Endothelial cell of umbilical vein (primary cell): ENCODE data around the gene ZSCAN12.

ENCODE experiments used
- EZH2 ChIP-seq: IDR thresholded peaks from 2 replicates; pipeline ENCODE4 v1.6.1; 2012; ENCODE audit warnings: borderline replicate concordance, low read depth, mild to moderate bottlenecking, moderate library complexity, low read length, inconsistent platforms; ENCODE audit not compliant: severe bottlenecking
- FOS ChIP-seq: IDR thresholded peaks from 2 replicates; pipeline ENCODE4 v1.6.1; 2011; ENCODE audit warnings: mild to moderate bottlenecking, low read length, moderate library complexity, borderline replicate concordance; ENCODE audit not compliant: insufficient read depth
- JUN ChIP-seq: IDR thresholded peaks from 2 replicates; pipeline ENCODE4 v1.6.1; 2011; ENCODE audit warnings: borderline replicate concordance, low read depth; ENCODE audit not compliant: insufficient read length, insufficient read depth
- MAX ChIP-seq: IDR thresholded peaks from 2 replicates; pipeline ENCODE4 v1.6.1; 2011; ENCODE audit not compliant: insufficient read depth, insufficient read length
- POLR2A ChIP-seq: IDR thresholded peaks from 2 replicates; pipeline ENCODE4 v1.6.1; 2012; ENCODE audit warnings: low read depth, mild to moderate bottlenecking, control low read depth, low read length
- POLR2AphosphoS5 ChIP-seq: IDR thresholded peaks from 2 replicates; pipeline ENCODE4 v1.6.1; 2012; ENCODE audit warnings: low read depth, mild to moderate bottlenecking, control low read depth, low read length, moderate library complexity; ENCODE audit not compliant: insufficient read depth
- TF ChIP-seq, protein P1 (sequence below), 2 donors: IDR thresholded peaks; 1 replicate in 1 of 2; 2 replicates in 1 of 2; pipeline ENCODE4 v1.5.1; 2011; ENCODE audit warnings: low read length in 2 of 2, mild to moderate bottlenecking in 2 of 2, moderate library complexity in 2 of 2, control low read depth in 1 of 2, inconsistent platforms in 1 of 2, low read depth in 1 of 2; ENCODE audit not compliant: insufficient read depth in 1 of 2; ENCODE audit errors: extremely low read depth in 1 of 2

- TF ChIP-seq, protein P1, sequence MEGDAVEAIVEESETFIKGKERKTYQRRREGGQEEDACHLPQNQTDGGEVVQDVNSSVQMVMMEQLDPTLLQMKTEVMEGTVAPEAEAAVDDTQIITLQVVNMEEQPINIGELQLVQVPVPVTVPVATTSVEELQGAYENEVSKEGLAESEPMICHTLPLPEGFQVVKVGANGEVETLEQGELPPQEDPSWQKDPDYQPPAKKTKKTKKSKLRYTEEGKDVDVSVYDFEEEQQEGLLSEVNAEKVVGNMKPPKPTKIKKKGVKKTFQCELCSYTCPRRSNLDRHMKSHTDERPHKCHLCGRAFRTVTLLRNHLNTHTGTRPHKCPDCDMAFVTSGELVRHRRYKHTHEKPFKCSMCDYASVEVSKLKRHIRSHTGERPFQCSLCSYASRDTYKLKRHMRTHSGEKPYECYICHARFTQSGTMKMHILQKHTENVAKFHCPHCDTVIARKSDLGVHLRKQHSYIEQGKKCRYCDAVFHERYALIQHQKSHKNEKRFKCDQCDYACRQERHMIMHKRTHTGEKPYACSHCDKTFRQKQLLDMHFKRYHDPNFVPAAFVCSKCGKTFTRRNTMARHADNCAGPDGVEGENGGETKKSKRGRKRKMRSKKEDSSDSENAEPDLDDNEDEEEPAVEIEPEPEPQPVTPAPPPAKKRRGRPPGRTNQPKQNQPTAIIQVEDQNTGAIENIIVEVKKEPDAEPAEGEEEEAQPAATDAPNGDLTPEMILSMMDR (IDR thresholded peaks at IDR 0.05; ENCODE audit: extremely low read depth in 1 of 2, insufficient read depth in 1 of 2, low read depth in 1 of 2, low read length in 2 of 2), result no peak
- TF ChIP-seq POLR2A, result no peak
- no peak for TF ChIP-seq FOS
- no peak for TF ChIP-seq POLR2AphosphoS5
- no peak for TF ChIP-seq MAX
- TF ChIP-seq EZH2, result no peak
- no peak for TF ChIP-seq JUN
These were observed 28.3 kb downstream of the ZSCAN12 start for GRCh38 chr6:28371280-28371679.
